HepG2 (cell line): ENCODE data around the gene ATP11A. TPM values are rescaled to one million over a fixed set of nuclear protein-coding genes. Genes with fewer than 3 reads are reported as not detected.

Experiments
- GTF2F1 ChIP-seq: fragments of 150-350 bp; IDR thresholded peaks from 2 replicates; pipeline ENCODE4 v1.6.1; 2014; ENCODE audit warnings: low read length
- HMG20B ChIP-seq: conservative IDR thresholded peaks from 2 replicates; pipeline ENCODE4 v1.6.1; 2016; ENCODE audit warnings: missing genetic modification reagents, missing compliant biosample characterization
- IRF9 ChIP-seq: sonication (generic); formaldehyde crosslinking; IDR thresholded peaks from 2 replicates; pipeline ENCODE4 v1.8.0; 2022; ENCODE audit warnings: missing genetic modification reagents, mild to moderate bottlenecking, borderline replicate concordance
- JARID2 ChIP-seq: sonication (generic); formaldehyde crosslinking; IDR thresholded peaks from 2 replicates; pipeline ENCODE4 v1.8.1; 2023; ENCODE audit warnings: missing genetic modification reagents, inconsistent platforms; ENCODE audit not compliant: insufficient replicate concordance
- KLF13 ChIP-seq: sonication (generic); formaldehyde crosslinking; IDR thresholded peaks from 2 replicates; pipeline ENCODE4 v1.4.0; 2020; ENCODE audit warnings: mild to moderate bottlenecking, missing genetic modification reagents
- POGZ ChIP-seq: sonication (generic); formaldehyde crosslinking; IDR thresholded peaks from 2 replicates; pipeline ENCODE4 v1.4.0; 2020; ENCODE audit warnings: mild to moderate bottlenecking, missing genetic modification reagents
- POLR2A ChIP-seq, 2 experiments: IDR thresholded peaks; 2 replicates each; pipeline ENCODE4 v1.6.1; 2011; ENCODE audit warnings: low read depth in 2 of 2, low read length in 2 of 2, mild to moderate bottlenecking in 1 of 2, moderate library complexity in 1 of 2; ENCODE audit not compliant: insufficient read depth in 1 of 2
- REXO4 ChIP-seq: sonication (generic); formaldehyde crosslinking; IDR thresholded peaks from 2 replicates; pipeline ENCODE4 v1.8.0; 2022; ENCODE audit warnings: missing genetic modification reagents, mild to moderate bottlenecking, borderline replicate concordance
- STAT5B ChIP-seq: sonication (generic); formaldehyde crosslinking; IDR thresholded peaks from 2 replicates; pipeline ENCODE4 v1.4.0; 2020; ENCODE audit warnings: missing genetic modification reagents
- U2AF2 ChIP-seq: fragments of 200-400 bp; formaldehyde crosslinking; IDR thresholded peaks from 2 replicates; pipeline ENCODE4 v1.6.1; 2017; ENCODE audit warnings: low read depth, mild to moderate bottlenecking, low read length
- ZFP90 ChIP-seq: sonication (generic); formaldehyde crosslinking; IDR thresholded peaks from 2 replicates; pipeline ENCODE4 v1.8.0; 2022; ENCODE audit warnings: missing genetic modification reagents, mild to moderate bottlenecking, inconsistent platforms, borderline replicate concordance
- ZNF260 ChIP-seq: sonication (generic); formaldehyde crosslinking; IDR thresholded peaks from 2 replicates; pipeline ENCODE4 v1.4.0; 2020; ENCODE audit warnings: missing genetic modification reagents, low read depth, mild to moderate bottlenecking, borderline replicate concordance
- ZNF589 ChIP-seq: sonication (generic); formaldehyde crosslinking; conservative IDR thresholded peaks from 2 replicates; pipeline ENCODE4 v1.8.0; 2022; ENCODE audit warnings: mild to moderate bottlenecking, moderate library complexity, missing genetic modification reagents
- ZNF891 ChIP-seq: sonication (generic); formaldehyde crosslinking; IDR thresholded peaks from 2 replicates; pipeline ENCODE4 v1.5.0; 2020; ENCODE audit warnings: mild to moderate bottlenecking, missing genetic modification reagents
- polyA plus RNA-seq, 8 experiments: library from polyadenylated mRNA; depleted of rRNA in 3 of 8; stranded (reverse) in 7 of 8; unstranded in 1 of 8; fragments of >200 nt; fragmentation: Illumina TruSeq in 4 of 8; extraction: Trizol in 4 of 8; gene quantifications; 2 replicates each; pipeline versions ENCODE4 v1.2.1 to v1.2.3, GENCODE V29; 2011 to 2016; ENCODE audit warnings: low read depth in 4 of 8, missing spikeins in 1 of 8, mixed read lengths in 1 of 8; ENCODE audit not compliant: insufficient read depth in 1 of 8
- total RNA-seq, 5 experiments: library from RNA; depleted of rRNA; stranded (reverse); fragments of >200 nt; fragmentation: Illumina TruSeq; extraction: Trizol; gene quantifications; 2 replicates each; pipeline ENCODE4 v1.2.3, GENCODE V29; 2016; ENCODE audit warnings: low read depth in 1 of 5
- TF ChIP-seq, protein P1 (sequence below): sonication (generic); formaldehyde crosslinking; IDR thresholded peaks from 2 replicates; pipeline ENCODE4 v1.9.0; 2021; ENCODE audit warnings: mild to moderate bottlenecking, missing genetic modification reagents
- TF ChIP-seq, protein P2 (sequence below), 2 experiments: sonication (generic) in 1 of 2; formaldehyde crosslinking in 1 of 2; IDR thresholded peaks; 2 replicates each; pipeline versions ENCODE4 v1.4.0 to v1.6.1; 2016 to 2020; ENCODE audit warnings: borderline replicate concordance in 1 of 2, low read depth in 1 of 2, mild to moderate bottlenecking in 1 of 2, missing genetic modification reagents in 1 of 2

The ATP11A gene
- total and polyA plus RNA-seq, 2 of the 13 experiments (the other 11 are each of a cell fraction or from before 2014, with no cell fraction given): 18.4 to 20.1 TPM

GRCh38 chr13:112689303-112690245 is at the start of gene ATP11A (continued):
- TF ChIP-seq JARID2: no peak
- no peak for TF ChIP-seq IRF9 (CRISPR knock-in tag)
- TF ChIP-seq ZNF589 (CRISPR knock-in tag): 0 out of 2 replicates have a peak, but pooled peaks have one; percentile 56
- no peak for TF ChIP-seq GTF2F1
- TF ChIP-seq HMG20B (CRISPR knock-in tag): no peak
- no peak; the same call in none of the 2 replicates for TF ChIP-seq POGZ (CRISPR knock-in tag)
- TF ChIP-seq ZNF891 (CRISPR knock-in tag): 0 out of 2 replicates have a peak, but pooled peaks have one; percentile 60
- no peak for TF ChIP-seq STAT5B (CRISPR knock-in tag)
- no peak for TF ChIP-seq REXO4 (CRISPR knock-in tag)
- TF ChIP-seq, protein P1, sequence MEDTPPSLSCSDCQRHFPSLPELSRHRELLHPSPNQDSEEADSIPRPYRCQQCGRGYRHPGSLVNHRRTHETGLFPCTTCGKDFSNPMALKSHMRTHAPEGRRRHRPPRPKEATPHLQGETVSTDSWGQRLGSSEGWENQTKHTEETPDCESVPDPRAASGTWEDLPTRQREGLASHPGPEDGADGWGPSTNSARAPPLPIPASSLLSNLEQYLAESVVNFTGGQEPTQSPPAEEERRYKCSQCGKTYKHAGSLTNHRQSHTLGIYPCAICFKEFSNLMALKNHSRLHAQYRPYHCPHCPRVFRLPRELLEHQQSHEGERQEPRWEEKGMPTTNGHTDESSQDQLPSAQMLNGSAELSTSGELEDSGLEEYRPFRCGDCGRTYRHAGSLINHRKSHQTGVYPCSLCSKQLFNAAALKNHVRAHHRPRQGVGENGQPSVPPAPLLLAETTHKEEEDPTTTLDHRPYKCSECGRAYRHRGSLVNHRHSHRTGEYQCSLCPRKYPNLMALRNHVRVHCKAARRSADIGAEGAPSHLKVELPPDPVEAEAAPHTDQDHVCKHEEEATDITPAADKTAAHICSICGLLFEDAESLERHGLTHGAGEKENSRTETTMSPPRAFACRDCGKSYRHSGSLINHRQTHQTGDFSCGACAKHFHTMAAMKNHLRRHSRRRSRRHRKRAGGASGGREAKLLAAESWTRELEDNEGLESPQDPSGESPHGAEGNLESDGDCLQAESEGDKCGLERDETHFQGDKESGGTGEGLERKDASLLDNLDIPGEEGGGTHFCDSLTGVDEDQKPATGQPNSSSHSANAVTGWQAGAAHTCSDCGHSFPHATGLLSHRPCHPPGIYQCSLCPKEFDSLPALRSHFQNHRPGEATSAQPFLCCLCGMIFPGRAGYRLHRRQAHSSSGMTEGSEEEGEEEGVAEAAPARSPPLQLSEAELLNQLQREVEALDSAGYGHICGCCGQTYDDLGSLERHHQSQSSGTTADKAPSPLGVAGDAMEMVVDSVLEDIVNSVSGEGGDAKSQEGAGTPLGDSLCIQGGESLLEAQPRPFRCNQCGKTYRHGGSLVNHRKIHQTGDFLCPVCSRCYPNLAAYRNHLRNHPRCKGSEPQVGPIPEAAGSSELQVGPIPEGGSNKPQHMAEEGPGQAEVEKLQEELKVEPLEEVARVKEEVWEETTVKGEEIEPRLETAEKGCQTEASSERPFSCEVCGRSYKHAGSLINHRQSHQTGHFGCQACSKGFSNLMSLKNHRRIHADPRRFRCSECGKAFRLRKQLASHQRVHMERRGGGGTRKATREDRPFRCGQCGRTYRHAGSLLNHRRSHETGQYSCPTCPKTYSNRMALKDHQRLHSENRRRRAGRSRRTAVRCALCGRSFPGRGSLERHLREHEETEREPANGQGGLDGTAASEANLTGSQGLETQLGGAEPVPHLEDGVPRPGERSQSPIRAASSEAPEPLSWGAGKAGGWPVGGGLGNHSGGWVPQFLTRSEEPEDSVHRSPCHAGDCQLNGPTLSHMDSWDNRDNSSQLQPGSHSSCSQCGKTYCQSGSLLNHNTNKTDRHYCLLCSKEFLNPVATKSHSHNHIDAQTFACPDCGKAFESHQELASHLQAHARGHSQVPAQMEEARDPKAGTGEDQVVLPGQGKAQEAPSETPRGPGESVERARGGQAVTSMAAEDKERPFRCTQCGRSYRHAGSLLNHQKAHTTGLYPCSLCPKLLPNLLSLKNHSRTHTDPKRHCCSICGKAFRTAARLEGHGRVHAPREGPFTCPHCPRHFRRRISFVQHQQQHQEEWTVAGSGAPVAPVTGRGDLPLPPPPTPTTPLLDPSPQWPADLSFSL (CRISPR knock-in tag): 0 out of 2 replicates have a peak, but pooled peaks have one; percentile 51
- TF ChIP-seq, protein P2, sequence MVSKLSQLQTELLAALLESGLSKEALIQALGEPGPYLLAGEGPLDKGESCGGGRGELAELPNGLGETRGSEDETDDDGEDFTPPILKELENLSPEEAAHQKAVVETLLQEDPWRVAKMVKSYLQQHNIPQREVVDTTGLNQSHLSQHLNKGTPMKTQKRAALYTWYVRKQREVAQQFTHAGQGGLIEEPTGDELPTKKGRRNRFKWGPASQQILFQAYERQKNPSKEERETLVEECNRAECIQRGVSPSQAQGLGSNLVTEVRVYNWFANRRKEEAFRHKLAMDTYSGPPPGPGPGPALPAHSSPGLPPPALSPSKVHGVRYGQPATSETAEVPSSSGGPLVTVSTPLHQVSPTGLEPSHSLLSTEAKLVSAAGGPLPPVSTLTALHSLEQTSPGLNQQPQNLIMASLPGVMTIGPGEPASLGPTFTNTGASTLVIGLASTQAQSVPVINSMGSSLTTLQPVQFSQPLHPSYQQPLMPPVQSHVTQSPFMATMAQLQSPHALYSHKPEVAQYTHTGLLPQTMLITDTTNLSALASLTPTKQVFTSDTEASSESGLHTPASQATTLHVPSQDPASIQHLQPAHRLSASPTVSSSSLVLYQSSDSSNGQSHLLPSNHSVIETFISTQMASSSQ (IDR thresholded peaks at IDR 0.05; ENCODE audit: low read depth): no peak
- TF ChIP-seq, protein P2 (CRISPR knock-in tag; IDR thresholded peaks at IDR 0.05; ENCODE audit: borderline replicate concordance): peak; percentile 81
- no peak for TF ChIP-seq U2AF2
- no peak for TF ChIP-seq KLF13
- TF ChIP-seq ZFP90: peak; percentile 41; the same call in 1 of the 2 replicates
- TF ChIP-seq ZNF260: no peak
- peak in 1 of 2 experiments; percentile 75; a peak in 2 of 4 replicates for TF ChIP-seq POLR2A (IDR thresholded peaks at IDR 0.05; ENCODE audit: insufficient read depth in 1 of 2, low read depth in 2 of 2, low read length in 2 of 2)
